ENCODE data around the gene ADCY3.

ADCY3 gene

DNA sequence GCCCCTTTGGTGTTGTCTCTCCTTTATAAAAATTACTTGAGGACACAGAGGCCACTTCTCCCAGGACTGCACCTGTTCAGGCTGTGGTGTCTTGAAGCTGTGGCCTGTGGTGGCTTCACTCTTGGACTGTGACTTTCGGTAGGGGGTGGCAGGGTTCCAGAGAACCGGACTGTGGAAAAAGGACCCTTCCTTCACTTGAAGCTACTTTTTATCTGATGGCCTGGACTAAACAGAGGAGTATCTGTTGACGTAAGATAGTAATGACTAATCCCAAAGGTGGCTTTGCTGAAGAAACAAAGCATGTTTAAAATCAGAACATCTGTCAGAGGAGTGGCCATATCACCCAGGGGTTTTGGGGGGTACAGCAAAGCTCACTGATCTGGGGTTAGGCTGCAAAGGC, 66.0 kb downstream of the ADCY3 start (continued):
- TF ChIP-seq, protein P1, sequence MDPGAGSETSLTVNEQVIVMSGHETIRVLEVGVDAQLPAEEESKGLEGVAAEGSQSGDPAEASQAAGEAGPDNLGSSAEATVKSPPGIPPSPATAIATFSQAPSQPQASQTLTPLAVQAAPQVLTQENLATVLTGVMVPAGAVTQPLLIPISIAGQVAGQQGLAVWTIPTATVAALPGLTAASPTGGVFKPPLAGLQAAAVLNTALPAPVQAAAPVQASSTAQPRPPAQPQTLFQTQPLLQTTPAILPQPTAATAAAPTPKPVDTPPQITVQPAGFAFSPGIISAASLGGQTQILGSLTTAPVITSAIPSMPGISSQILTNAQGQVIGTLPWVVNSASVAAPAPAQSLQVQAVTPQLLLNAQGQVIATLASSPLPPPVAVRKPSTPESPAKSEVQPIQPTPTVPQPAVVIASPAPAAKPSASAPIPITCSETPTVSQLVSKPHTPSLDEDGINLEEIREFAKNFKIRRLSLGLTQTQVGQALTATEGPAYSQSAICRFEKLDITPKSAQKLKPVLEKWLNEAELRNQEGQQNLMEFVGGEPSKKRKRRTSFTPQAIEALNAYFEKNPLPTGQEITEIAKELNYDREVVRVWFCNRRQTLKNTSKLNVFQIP (CRISPR knock-in tag; IDR thresholded peaks at IDR 0.05; ENCODE audit: borderline replicate concordance, low read depth), result no peak
- TF ChIP-seq OSR1 (CRISPR knock-in tag; IDR thresholded peaks at IDR 0.05), result no peak
- no peak for TF ChIP-seq ZFP30 (CRISPR knock-in tag; IDR thresholded peaks at IDR 0.05)
- TF ChIP-seq, protein P2, sequence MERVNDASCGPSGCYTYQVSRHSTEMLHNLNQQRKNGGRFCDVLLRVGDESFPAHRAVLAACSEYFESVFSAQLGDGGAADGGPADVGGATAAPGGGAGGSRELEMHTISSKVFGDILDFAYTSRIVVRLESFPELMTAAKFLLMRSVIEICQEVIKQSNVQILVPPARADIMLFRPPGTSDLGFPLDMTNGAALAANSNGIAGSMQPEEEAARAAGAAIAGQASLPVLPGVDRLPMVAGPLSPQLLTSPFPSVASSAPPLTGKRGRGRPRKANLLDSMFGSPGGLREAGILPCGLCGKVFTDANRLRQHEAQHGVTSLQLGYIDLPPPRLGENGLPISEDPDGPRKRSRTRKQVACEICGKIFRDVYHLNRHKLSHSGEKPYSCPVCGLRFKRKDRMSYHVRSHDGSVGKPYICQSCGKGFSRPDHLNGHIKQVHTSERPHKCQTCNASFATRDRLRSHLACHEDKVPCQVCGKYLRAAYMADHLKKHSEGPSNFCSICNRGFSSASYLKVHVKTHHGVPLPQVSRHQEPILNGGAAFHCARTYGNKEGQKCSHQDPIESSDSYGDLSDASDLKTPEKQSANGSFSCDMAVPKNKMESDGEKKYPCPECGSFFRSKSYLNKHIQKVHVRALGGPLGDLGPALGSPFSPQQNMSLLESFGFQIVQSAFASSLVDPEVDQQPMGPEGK (CRISPR knock-in tag; IDR thresholded peaks at IDR 0.05; ENCODE audit: borderline replicate concordance), result no peak

DNA sequence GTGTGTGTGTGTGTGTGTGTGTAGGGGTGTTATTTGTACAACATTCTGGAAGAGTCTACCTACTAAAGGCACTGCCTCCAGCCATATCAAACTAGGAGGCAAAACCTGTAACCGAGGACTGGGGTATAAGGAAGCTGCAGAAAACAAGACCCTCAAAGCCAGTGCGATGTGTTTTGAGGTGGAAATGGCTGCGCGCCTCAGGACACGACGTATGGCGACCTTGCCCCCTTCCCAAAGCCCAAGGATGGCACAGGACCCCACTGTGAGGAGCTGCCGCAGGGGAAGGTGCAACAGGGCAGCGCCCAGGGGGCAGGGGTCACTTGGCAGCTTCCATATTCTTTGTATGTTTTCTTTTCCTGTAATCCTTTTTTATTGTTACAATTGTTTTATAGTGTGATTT, 67.0 kb downstream of the ADCY3 start:
- no peak for ATAC-seq

DNA sequence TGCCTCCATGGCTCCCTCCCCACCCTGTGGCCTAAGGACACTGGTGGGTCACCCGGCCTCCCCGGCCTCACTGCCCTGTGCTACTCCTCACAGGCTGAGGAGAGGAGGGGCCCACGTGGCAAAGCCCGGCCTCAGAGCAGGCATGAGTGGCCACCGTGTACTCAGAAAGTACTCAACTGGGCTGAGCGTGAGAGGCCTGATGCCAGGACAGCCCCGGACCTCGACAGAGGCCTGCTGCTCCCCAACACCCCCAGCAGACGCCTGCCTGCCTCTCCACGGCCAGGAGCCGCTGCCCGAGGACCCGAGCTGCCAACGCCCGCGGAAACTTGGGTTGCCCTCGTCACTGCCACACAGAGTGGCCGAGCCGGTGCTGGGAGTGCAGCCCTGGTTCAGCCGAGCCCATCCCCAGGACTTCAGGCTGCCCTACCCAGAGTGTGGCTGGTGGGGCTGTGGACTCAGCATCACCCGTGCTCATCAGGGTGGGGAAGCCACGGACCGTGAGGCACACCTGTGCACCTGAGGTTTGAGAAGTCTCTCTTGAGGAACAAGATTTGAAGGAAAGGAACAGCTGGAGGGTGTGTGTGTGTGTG, 67.5 kb downstream of the ADCY3 start:
- TF ChIP-seq, protein P3, sequence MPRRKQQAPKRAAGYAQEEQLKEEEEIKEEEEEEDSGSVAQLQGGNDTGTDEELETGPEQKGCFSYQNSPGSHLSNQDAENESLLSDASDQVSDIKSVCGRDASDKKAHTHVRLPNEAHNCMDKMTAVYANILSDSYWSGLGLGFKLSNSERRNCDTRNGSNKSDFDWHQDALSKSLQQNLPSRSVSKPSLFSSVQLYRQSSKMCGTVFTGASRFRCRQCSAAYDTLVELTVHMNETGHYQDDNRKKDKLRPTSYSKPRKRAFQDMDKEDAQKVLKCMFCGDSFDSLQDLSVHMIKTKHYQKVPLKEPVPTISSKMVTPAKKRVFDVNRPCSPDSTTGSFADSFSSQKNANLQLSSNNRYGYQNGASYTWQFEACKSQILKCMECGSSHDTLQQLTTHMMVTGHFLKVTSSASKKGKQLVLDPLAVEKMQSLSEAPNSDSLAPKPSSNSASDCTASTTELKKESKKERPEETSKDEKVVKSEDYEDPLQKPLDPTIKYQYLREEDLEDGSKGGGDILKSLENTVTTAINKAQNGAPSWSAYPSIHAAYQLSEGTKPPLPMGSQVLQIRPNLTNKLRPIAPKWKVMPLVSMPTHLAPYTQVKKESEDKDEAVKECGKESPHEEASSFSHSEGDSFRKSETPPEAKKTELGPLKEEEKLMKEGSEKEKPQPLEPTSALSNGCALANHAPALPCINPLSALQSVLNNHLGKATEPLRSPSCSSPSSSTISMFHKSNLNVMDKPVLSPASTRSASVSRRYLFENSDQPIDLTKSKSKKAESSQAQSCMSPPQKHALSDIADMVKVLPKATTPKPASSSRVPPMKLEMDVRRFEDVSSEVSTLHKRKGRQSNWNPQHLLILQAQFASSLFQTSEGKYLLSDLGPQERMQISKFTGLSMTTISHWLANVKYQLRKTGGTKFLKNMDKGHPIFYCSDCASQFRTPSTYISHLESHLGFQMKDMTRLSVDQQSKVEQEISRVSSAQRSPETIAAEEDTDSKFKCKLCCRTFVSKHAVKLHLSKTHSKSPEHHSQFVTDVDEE (CRISPR knock-in tag; IDR thresholded peaks at IDR 0.05), result no peak
- TF ChIP-seq, protein P4, sequence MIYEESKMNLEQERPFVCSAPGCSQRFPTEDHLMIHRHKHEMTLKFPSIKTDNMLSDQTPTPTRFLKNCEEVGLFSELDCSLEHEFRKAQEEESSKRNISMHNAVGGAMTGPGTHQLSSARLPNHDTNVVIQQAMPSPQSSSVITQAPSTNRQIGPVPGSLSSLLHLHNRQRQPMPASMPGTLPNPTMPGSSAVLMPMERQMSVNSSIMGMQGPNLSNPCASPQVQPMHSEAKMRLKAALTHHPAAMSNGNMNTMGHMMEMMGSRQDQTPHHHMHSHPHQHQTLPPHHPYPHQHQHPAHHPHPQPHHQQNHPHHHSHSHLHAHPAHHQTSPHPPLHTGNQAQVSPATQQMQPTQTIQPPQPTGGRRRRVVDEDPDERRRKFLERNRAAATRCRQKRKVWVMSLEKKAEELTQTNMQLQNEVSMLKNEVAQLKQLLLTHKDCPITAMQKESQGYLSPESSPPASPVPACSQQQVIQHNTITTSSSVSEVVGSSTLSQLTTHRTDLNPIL (CRISPR knock-in tag; IDR thresholded peaks at IDR 0.05; ENCODE audit: low read depth), result no peak
- TF ChIP-seq TOX (CRISPR knock-in tag; IDR thresholded peaks at IDR 0.05; ENCODE audit: borderline replicate concordance) (no peak), CSDC2 (CRISPR knock-in tag; IDR thresholded peaks at IDR 0.05) (no peak), PPARA (CRISPR knock-in tag; IDR thresholded peaks at IDR 0.05; ENCODE audit: borderline replicate concordance) (no peak), BACH2 (CRISPR knock-in tag; IDR thresholded peaks at IDR 0.05; ENCODE audit: borderline replicate concordance) (no peak), ZNF70 (CRISPR knock-in tag; IDR thresholded peaks at IDR 0.05) (no peak), ARNTL (CRISPR knock-in tag; IDR thresholded peaks at IDR 0.05; ENCODE audit: borderline replicate concordance, low read depth) (no peak)
- no peak for ATAC-seq

More for the DNA sequence above, 67.0 kb downstream of the ADCY3 start:
- TF ChIP-seq TOX (CRISPR knock-in tag; IDR thresholded peaks at IDR 0.05; ENCODE audit: borderline replicate concordance) (no peak), ZFP3 (CRISPR knock-in tag; IDR thresholded peaks at IDR 0.05) (no peak), ZC3H10 (CRISPR knock-in tag; IDR thresholded peaks at IDR 0.05) (no peak), RARB (CRISPR knock-in tag; IDR thresholded peaks at IDR 0.05) (no peak)

DNA sequence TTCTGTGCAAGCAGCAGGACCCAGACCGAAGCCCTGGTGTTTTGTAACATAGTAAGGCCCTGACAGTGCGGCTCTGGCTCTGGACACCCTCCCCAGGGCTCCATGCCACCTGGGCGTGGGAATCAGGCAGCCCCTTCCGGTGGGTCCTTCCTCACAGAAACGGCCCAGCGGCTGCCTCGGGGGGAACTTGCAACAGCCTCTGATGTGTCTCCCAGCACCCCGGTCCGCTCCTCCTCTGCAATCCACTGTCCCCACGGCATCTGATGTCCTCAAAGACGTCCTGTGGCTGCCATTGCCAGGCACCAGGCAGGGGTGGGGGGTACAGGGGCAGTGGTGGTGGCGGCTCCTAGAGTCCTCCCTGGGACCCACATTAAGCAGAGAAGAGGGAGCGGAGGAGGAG, 68.0 kb downstream of the ADCY3 start:
- ATAC-seq, result no peak

More for the DNA sequence above, 68.0 kb downstream of the ADCY3 start:
- TF ChIP-seq ESRRG (CRISPR knock-in tag; IDR thresholded peaks at IDR 0.05) (no peak), OSR1 (CRISPR knock-in tag; IDR thresholded peaks at IDR 0.05) (no peak), GLIS3 (CRISPR knock-in tag; IDR thresholded peaks at IDR 0.05) (no peak), ZFP30 (CRISPR knock-in tag; IDR thresholded peaks at IDR 0.05) (no peak), BACH2 (CRISPR knock-in tag; IDR thresholded peaks at IDR 0.05; ENCODE audit: borderline replicate concordance) (no peak), ZNF70 (CRISPR knock-in tag; IDR thresholded peaks at IDR 0.05) (no peak), ZNF565 (CRISPR knock-in tag; conservative IDR thresholded peaks at IDR 0.05; ENCODE audit: low read depth) (no peak), ZNF8 (CRISPR knock-in tag; IDR thresholded peaks at IDR 0.05) (no peak), ZC3H10 (CRISPR knock-in tag; IDR thresholded peaks at IDR 0.05) (no peak)
- TF ChIP-seq, protein P5, sequence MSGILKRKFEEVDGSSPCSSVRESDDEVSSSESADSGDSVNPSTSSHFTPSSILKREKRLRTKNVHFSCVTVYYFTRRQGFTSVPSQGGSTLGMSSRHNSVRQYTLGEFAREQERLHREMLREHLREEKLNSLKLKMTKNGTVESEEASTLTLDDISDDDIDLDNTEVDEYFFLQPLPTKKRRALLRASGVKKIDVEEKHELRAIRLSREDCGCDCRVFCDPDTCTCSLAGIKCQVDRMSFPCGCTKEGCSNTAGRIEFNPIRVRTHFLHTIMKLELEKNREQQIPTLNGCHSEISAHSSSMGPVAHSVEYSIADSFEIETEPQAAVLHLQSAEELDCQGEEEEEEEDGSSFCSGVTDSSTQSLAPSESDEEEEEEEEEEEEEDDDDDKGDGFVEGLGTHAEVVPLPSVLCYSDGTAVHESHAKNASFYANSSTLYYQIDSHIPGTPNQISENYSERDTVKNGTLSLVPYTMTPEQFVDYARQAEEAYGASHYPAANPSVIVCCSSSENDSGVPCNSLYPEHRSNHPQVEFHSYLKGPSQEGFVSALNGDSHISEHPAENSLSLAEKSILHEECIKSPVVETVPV (CRISPR knock-in tag; IDR thresholded peaks at IDR 0.05), result no peak
- TF ChIP-seq, protein P1 (CRISPR knock-in tag; IDR thresholded peaks at IDR 0.05; ENCODE audit: borderline replicate concordance, low read depth), result no peak
- TF ChIP-seq, protein P2 (CRISPR knock-in tag; IDR thresholded peaks at IDR 0.05; ENCODE audit: borderline replicate concordance), result no peak

Data from SK-N-SH treated with all-trans-retinoic acid at 6 μM for 48 hours (cell line).